ENCODE results near the gene TC2N. TPM values are rescaled to one million over a fixed set of nuclear protein-coding genes. Genes with fewer than 3 reads are reported as not detected.
A peak's percentile ranks its signal among the peaks of the same experiment; 100 is the strongest.

TC2N gene
- total and polyA plus RNA-seq, 2 donors (not counting 1 experiment from before 2014, with no cell fraction given) = 3.7 to 10.4 TPM

GRCh38 chr14:91835197-91835919 lies 32.0 kb downstream of the TC2N start:
- ChIA-PET POLR2A (interaction anchor here (0.9 kb wide), 1 partner anchor 13 kb away, joined by 3 read pairs; no protein-coding TSS in a partner anchor), CTCF (interaction anchor here (0.6 to 1.3 kb wide), 3 partner anchors 121 to 458 kb away, joined by 3 to 4 read pairs (median 3); no protein-coding TSS in a partner anchor)
- no peaks in the 10 kb centered on the region for H4K20me1 ChIP-seq (ENCODE audit: control insufficient read depth, insufficient read depth, low read length, poor library complexity, severe bottlenecking)
- peak overlapping the region in 3 of 5 experiments; percentile 58 to 77 (median 69) for H3K4me3 ChIP-seq (ENCODE audit: control extremely low read depth in 1 of 5, extremely low read depth in 1 of 5, insufficient read depth in 1 of 5, low read depth in 2 of 5, low read length in 4 of 5)
- no peak for DNase-seq
- 6% methylated on average over 18 of the region's 19 CpGs for WGBS (ENCODE audit: insufficient coverage)
- H3K79me2 ChIP-seq (ENCODE audit: control insufficient read depth, insufficient read depth, low read length) = peaks cover 3% of the 10 kb centered on the region
- H3K9me3 Mint-ChIP-seq (ENCODE audit: insufficient read depth) = peaks cover 3% of the 10 kb centered on the region
- H3K4me3 Mint-ChIP-seq = peak overlapping the region; percentile 80
- H3K27me3 ChIP-seq (replicated peaks in 1 of 4; ENCODE audit: control extremely low read depth in 1 of 4, control insufficient read depth in 3 of 4, insufficient read depth in 4 of 4, low read length in 3 of 4) = peaks cover 0 to 28% (median 3%) of the 10 kb centered on the region in 4 experiments
- H3K27ac ChIP-seq (ENCODE audit: low read length in 2 of 2) = peak overlapping the region in 1 of 2 donors; percentile 45
- no peak for TF ChIP-seq EZH2 (IDR thresholded peaks at IDR 0.05; ENCODE audit: borderline replicate concordance, insufficient read depth, low read depth, low read length, poor library complexity, severe bottlenecking)
- no peak for TF ChIP-seq CTCF (IDR thresholded peaks at IDR 0.05)
- H3K27ac Mint-ChIP-seq = peak overlapping the region; percentile 42
- ATAC-seq (ENCODE audit: low read depth) = no peak
- peak overlapping the region; percentile 83 for H2AFZ ChIP-seq (ENCODE audit: insufficient read depth, low read depth, low read length, poor library complexity, severe bottlenecking)
- H3K4me1 ChIP-seq (ENCODE audit: control insufficient read depth in 2 of 2, insufficient read depth in 2 of 2, low read length in 2 of 2) = peaks cover 28 to 38% of the 10 kb centered on the region in 2 donors
- intact Hi-C loops (cut with micrococcal nuclease) = loop anchor here (10.0 kb wide), 2 partner anchors 321 to 771 kb away; partner anchors contain the start of genes PPP4R3A and RPS6KA5
- peak overlapping the region; percentile 92 for H3K4me2 ChIP-seq (replicated peaks; ENCODE audit: low read depth, low read length, poor library complexity, severe bottlenecking)
- H3K9ac ChIP-seq (ENCODE audit: low read length) = peak overlapping the region; percentile 71
- peaks cover 14% of the 10 kb centered on the region for H3K27me3 Mint-ChIP-seq
- no peaks in the 10 kb centered on the region for H3K36me3 ChIP-seq (replicated peaks in 1 of 2; ENCODE audit: control extremely low read depth in 1 of 2, control insufficient read depth in 1 of 2, extremely low read depth in 1 of 2, insufficient read depth in 2 of 2, low read length in 1 of 2)
- H3K4me1 Mint-ChIP-seq = peaks cover 39% of the 10 kb centered on the region
- H3K9me3 ChIP-seq (ENCODE audit: control extremely low read depth in 1 of 3, control insufficient read depth in 2 of 3, insufficient read depth in 1 of 3, low read length in 2 of 3) = peaks cover 6 to 7% (median 6%) of the 10 kb centered on the region in 3 donors

DNA sequence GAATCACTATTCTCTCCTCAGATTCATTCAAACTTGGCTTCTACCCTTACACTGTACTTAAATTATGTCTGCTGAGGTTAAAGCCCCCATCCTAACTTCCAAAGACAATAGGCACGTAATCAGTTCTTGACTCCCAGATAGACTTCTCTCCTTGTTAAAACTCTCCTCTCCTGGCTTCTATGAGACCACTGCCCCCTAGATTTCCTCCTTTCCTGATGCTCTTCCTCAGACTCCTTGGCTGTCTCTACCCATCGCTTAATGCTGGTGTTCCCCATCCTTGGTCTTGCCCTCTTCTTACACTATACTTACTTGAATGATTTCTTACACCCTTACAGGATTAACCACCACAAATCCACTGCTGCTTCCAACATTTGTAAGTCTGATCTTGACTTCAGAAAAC lies 32.8 kb downstream of the TC2N start:
- no peak for TF ChIP-seq EZH2 (IDR thresholded peaks at IDR 0.05; ENCODE audit: borderline replicate concordance, insufficient read depth, low read depth, low read length, poor library complexity, severe bottlenecking)
- no peak for TF ChIP-seq CTCF (IDR thresholded peaks at IDR 0.05)
- CTCF ChIA-PET = interaction anchor here (1.3 kb wide), 1 partner anchor 162 kb away, joined by 3 read pairs; no protein-coding TSS in a partner anchor
- DNase-seq = no peak
- H3K9ac ChIP-seq (ENCODE audit: low read length) = no peak overlapping the region
- WGBS (ENCODE audit: insufficient coverage) = 91% methylated on average over 2 of the region's 2 CpGs
- H3K4me2 ChIP-seq (replicated peaks; ENCODE audit: low read depth, low read length, poor library complexity, severe bottlenecking) = no peak overlapping the region
- H3K27me3 ChIP-seq (replicated peaks in 1 of 4; ENCODE audit: control extremely low read depth in 1 of 4, control insufficient read depth in 3 of 4, insufficient read depth in 4 of 4, low read length in 3 of 4) = peaks cover 0 to 24% (median 3%) of the 10 kb centered on the region in 4 experiments
- Mint-ChIP-seq H3K27me3 (peaks cover 12% of the 10 kb centered on the region), H3K4me3 (no peak overlapping the region), H3K27ac (no peak overlapping the region), H3K9me3 (ENCODE audit: insufficient read depth) (peaks cover 3% of the 10 kb centered on the region), H3K4me1 (peaks cover 32% of the 10 kb centered on the region)
- no peak overlapping the region for H3K4me3 ChIP-seq (ENCODE audit: control extremely low read depth in 1 of 5, extremely low read depth in 1 of 5, insufficient read depth in 1 of 5, low read depth in 2 of 5, low read length in 4 of 5)
- no peaks in the 10 kb centered on the region for H4K20me1 ChIP-seq (ENCODE audit: control insufficient read depth, insufficient read depth, low read length, poor library complexity, severe bottlenecking)
- H3K27ac ChIP-seq (ENCODE audit: low read length in 2 of 2) = no peak overlapping the region
- peaks cover 3% of the 10 kb centered on the region for H3K79me2 ChIP-seq (ENCODE audit: control insufficient read depth, insufficient read depth, low read length)
- H3K4me1 ChIP-seq (ENCODE audit: control insufficient read depth in 2 of 2, insufficient read depth in 2 of 2, low read length in 2 of 2) = peaks cover 23 to 34% of the 10 kb centered on the region in 2 donors
- H2AFZ ChIP-seq (ENCODE audit: insufficient read depth, low read depth, low read length, poor library complexity, severe bottlenecking) = no peak overlapping the region
- H3K9me3 ChIP-seq (ENCODE audit: control extremely low read depth in 1 of 3, control insufficient read depth in 2 of 3, insufficient read depth in 1 of 3, low read length in 2 of 3) = peaks cover 2 to 6% (median 2%) of the 10 kb centered on the region in 3 donors
- H3K36me3 ChIP-seq (replicated peaks in 1 of 2; ENCODE audit: control extremely low read depth in 1 of 2, control insufficient read depth in 1 of 2, extremely low read depth in 1 of 2, insufficient read depth in 2 of 2, low read length in 1 of 2) = no peaks in the 10 kb centered on the region
- ATAC-seq (ENCODE audit: low read depth) = no peak
- POLR2A ChIA-PET = no interaction called here
- intact Hi-C loops (cut with micrococcal nuclease) = loop anchor here (10.0 kb wide), 2 partner anchors 320 to 770 kb away; partner anchors contain the start of genes PPP4R3A and RPS6KA5
